Skeletal muscle tissue (tissue), 4 donors: ENCODE measurements around the gene ARHGEF25. TPM values are rescaled to one million over a fixed set of nuclear protein-coding genes. Genes with fewer than 3 reads are reported as not detected.
"Not testable (repeated sequence)": the region's sequence is repeated elsewhere in the genome, so short reads cannot be mapped to it uniquely, and the experiment has no call there.

ENCODE experiments used
- H3K27ac ChIP-seq: one replicate; pipeline ENCODE4 v1.7.0; 2013; ENCODE audit warnings: mild to moderate bottlenecking, low read depth, low read length, inconsistent platforms
- H3K27me3 ChIP-seq, 3 donors: one replicate each; pipeline ENCODE4 v1.7.0; 2013; ENCODE audit warnings: low read length in 3 of 3; ENCODE audit not compliant: control insufficient read depth in 3 of 3, insufficient read depth in 3 of 3
- H3K36me3 ChIP-seq, 3 donors: one replicate each; pipeline ENCODE4 v1.7.0; 2013; ENCODE audit warnings: low read length in 3 of 3; ENCODE audit not compliant: control insufficient read depth in 3 of 3, insufficient read depth in 3 of 3
- H3K4me1 ChIP-seq, 3 donors: one replicate each; pipeline ENCODE4 v1.7.0; 2013; ENCODE audit warnings: low read length in 3 of 3, mild to moderate bottlenecking in 3 of 3; ENCODE audit not compliant: control insufficient read depth in 3 of 3, insufficient read depth in 3 of 3
- H3K4me3 ChIP-seq, 3 donors: one replicate each; pipeline ENCODE4 v1.7.0; 2013; ENCODE audit warnings: low read length in 3 of 3
- H3K9ac ChIP-seq, 3 donors: one replicate each; pipeline ENCODE4 v1.7.0; 2013; ENCODE audit warnings: low read length in 3 of 3, mild to moderate bottlenecking in 3 of 3, moderate library complexity in 2 of 3, low read depth in 1 of 3
- H3K9me3 ChIP-seq, 3 donors: one replicate each; pipeline ENCODE4 v1.7.0; 2013; ENCODE audit warnings: low read length in 3 of 3; ENCODE audit not compliant: control insufficient read depth in 3 of 3
- total RNA-seq: library from RNA; depleted of rRNA; stranded (reverse); fragments of >200 nt; gene quantifications from one replicate; pipeline ENCODE4 v1.2.3, GENCODE V29; 2014
- donor health status: Osteomylitis.

ARHGEF25 gene
- total RNA-seq = 23.0 TPM

DNA sequence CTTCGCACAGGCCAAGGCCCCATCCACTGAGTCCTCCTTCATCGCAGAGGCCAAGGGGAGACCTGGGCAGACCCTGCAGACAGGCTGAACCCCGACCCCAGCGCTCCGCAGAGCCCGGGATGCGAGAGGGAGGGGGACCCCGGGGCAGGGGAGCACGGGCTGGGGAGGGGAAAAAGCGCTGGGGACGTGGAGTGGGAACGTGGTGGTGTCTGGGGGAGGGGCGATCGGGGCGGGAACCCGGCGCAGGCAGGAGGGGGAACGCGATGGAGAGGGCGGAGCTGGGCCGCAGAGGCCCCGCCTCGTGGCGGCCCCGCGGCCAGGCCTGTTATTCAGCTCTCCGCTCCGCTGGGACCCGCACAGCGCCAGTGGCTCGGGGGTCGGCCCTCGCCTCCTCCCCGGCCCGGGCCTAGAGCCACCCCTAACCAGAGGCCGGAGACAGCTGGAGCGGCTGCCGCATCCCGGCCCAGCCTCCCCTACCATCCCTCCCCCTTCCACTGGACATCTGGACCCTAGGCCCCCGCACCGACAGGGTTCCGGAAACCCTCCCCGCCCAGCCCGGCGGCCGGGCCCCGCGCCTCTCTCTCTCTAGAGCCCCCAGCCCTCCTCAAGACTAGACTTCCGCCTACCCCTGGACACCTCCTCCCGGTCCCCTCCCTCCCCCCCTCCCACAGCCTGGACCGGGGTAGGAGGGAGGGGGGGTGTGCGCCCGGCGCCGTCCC lies at the start of gene ARHGEF25:
TSS of gene ARHGEF25 (plus strand) at position 328 of the 719 bp plus-strand sequence. CDS start 460 bp downstream, outside the sequence.
- Histone ChIP-seq H3K4me3 (peak within 1 kb of the TSS; percentile 52 to 64 (median 56)), H3K27ac (peak within 1 kb of the TSS; percentile 66), H3K4me1 (peaks cover 11 to 24% (median 13%) of the 10 kb centered on the region in 3 donors), H3K36me3 (peaks cover 0 to 8% (median 6%) of the 10 kb centered on the region in 3 donors), H3K9me3 (no peaks in the 10 kb centered on the region), H3K9ac (peak within 1 kb of the TSS; percentile 45 to 73 (median 51)), H3K27me3 (peaks cover 26 to 62% (median 53%) of the 10 kb centered on the region in 3 donors)

DNA sequence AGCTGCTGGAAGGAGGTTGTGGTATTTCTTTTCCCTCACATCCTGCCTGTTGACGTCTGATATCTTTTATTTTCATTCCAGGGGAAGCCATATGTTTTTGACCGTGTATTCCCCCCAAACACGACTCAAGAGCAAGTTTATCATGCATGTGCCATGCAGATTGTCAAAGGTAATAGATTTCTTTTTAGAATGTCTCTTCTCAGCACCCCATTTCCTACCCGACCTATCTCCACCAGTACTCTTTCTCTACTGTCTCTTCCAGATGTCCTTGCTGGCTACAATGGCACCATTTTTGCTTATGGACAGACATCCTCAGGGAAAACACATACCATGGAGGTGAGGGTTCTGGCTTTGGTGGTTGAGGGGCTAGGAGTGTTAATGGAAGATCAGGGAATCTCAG lies 47.9 kb upstream of the ARHGEF25 start:
- no peaks in the 10 kb centered on the region for H3K4me1 ChIP-seq
- H3K9me3 ChIP-seq = no peaks in the 10 kb centered on the region
- H3K36me3 ChIP-seq = no peaks in the 10 kb centered on the region
- peaks cover 0 to 10% (median 9%) of the 10 kb centered on the region in 3 donors for H3K27me3 ChIP-seq
- H3K9ac ChIP-seq = no peak overlapping the region
- no peak overlapping the region for H3K27ac ChIP-seq
- no peak overlapping the region for H3K4me3 ChIP-seq

DNA sequence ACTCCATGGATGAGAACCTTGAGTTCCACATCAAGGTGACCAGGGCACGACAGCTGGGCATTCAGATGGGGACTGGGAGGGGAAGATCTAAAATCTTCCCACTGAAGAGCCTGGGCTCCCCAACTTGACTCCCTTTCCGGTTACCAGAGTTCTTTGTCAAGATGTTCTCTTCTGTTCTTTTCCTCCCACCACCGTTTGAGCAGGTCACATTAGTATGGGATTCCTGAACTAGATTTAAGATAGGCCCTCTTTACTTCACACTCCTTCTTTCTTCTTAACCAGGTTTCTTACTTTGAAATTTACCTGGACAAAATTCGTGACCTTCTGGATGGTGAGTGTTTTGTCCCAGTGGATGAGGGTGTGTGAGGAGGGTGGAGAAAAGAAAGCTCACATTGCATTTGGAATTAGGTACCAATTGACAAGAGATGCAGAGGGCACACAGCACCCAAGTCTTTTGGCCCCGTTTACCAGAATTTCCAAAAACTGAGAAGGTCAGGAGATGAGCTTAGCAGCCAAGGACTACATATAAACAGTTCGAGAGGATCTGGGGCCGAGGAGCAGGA lies 47.0 kb upstream of the ARHGEF25 start:
- H3K4me3 ChIP-seq = no peak overlapping the region
- H3K4me1 ChIP-seq = no peaks in the 10 kb centered on the region
- no peaks in the 10 kb centered on the region for H3K9me3 ChIP-seq
- H3K27ac ChIP-seq = no peak overlapping the region
- H3K9ac ChIP-seq = no peak overlapping the region
- peaks cover 7 to 16% (median 12%) of the 10 kb centered on the region in 3 donors for H3K27me3 ChIP-seq
- no peaks in the 10 kb centered on the region for H3K36me3 ChIP-seq

DNA sequence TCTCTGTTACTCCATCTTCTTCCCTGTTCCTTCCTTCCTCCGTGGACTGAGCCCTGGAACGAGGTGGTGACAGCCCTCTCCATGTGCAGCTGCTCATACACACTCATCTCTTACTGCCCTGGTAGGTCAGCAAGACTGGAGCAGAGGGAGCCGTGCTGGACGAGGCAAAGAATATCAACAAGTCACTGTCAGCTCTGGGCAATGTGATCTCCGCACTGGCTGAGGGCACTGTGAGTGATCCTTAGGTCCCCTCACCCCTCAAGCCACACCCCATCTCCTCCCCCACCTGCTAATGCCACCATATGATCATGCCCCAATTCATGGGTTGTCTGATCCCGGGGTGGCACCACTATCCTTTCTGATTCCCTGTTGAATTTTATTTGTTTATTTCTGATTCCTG lies 42.4 kb upstream of the ARHGEF25 start:
- Histone ChIP-seq H3K9ac (no peak overlapping the region), H3K27me3 (peaks cover 8 to 27% (median 12%) of the 10 kb centered on the region in 3 donors), H3K36me3 (no peaks in the 10 kb centered on the region), H3K4me1 (no peaks in the 10 kb centered on the region), H3K27ac (no peak overlapping the region), H3K4me3 (no peak overlapping the region), H3K9me3 (no peaks in the 10 kb centered on the region)

DNA sequence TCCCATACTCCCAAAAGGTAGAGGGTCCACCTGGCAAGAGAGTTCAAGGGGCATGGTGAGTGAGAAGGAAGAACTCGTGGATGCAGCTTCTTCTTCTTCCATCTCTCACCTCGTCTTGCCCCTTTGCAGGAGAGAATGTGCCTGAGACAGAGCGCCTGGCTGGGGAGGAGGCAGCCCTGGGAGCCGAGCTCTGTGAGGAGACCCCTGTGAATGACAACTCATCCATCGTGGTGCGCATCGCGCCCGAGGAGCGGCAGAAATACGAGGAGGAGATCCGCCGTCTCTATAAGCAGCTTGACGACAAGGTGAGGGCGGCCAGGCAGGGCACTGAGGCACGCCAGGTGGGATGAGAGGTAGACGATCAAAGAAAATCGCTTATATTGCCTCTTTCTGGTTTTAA lies 41.4 kb upstream of the ARHGEF25 start:
- no peak overlapping the region for H3K4me3 ChIP-seq
- H3K27ac ChIP-seq = no peak overlapping the region
- H3K9ac ChIP-seq = no peak overlapping the region
- H3K36me3 ChIP-seq = no peaks in the 10 kb centered on the region
- peaks cover 3 to 22% (median 12%) of the 10 kb centered on the region in 3 donors for H3K27me3 ChIP-seq
- no peaks in the 10 kb centered on the region for H3K9me3 ChIP-seq
- H3K4me1 ChIP-seq = no peaks in the 10 kb centered on the region

DNA sequence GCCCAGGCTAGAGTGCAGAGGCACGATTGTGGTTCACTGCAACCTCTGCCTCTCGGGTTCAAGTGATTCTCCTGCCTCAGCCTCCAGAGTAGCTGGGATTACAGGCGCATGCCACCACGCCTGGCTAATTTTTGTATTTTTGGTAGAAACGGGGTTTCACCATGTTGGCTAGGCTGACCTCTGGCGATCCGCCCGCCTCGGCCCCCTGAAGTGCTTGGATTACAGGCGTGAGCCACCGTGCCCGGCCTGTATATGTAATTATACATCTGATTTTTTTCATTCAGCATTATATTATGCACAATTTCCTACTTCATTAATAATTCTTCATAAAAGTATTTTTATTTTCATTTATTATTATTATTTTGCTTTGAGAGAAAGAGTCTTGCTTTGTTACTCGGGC lies 40.8 kb upstream of the ARHGEF25 start:
- not testable (repeated sequence) for H3K4me1 ChIP-seq, H3K4me3 ChIP-seq, H3K27ac ChIP-seq, H3K36me3 ChIP-seq, H3K9me3 ChIP-seq, H3K9ac ChIP-seq
- peaks cover 3 to 22% (median 12%) of the 10 kb centered on the region in 3 donors for H3K27me3 ChIP-seq

DNA sequence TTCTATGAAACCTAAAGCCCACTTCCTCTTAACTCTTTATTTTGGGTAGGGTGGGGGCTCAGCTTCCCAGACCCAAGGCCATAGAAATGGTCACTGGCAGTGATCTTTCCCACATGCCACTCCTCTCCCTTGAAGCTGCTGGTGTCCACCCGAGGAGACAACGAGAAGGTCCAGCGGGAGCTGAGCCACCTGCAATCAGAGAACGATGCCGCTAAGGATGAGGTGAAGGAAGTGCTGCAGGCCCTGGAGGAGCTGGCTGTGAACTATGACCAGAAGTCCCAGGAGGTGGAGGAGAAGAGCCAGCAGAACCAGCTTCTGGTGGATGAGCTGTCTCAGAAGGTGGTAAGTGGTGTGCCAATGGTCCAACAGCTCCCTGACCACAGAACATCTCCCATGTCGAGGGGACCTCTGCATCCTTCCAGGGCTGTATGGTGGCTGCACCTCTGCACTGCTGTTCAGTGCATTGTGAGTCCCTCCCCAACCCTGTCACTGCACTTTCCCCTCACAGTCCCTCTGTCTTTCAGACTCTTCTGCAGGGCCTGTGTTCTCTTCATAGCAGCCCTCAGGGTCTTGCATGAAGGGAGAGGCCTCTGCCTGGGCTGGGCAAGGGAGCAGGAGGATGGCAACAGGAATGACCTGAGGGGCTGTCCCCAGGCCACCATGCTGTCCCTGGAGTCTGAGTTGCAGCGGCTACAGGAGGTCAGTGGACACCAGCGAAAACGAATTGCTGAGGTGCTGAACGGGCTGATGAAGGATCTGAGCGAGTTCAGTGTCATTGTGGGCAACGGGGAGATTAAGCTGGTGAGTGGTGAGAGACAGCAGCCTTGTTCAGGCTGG lies 39.1 kb upstream of the ARHGEF25 start:
- H3K27me3 ChIP-seq = peaks cover 3 to 22% (median 12%) of the 10 kb centered on the region in 3 donors
- H3K36me3 ChIP-seq = no peaks in the 10 kb centered on the region

DNA sequence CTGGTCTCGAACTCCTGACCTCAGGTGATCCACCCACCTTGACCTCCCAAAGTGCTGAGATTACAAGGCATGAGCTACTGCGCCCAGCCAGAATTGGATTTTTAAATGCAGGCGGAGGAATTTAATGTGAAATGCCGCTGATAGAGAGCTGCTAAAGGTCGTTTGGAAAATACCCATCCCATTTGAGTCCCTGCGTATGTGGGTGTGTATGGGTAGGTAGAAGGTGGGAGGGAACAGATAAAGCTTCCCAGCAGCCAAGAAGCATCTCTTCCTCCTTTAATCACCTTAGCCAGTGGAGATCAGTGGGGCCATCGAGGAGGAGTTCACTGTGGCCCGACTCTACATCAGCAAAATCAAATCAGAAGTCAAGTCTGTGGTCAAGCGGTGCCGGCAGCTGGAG lies 36.4 kb upstream of the ARHGEF25 start:
- Histone ChIP-seq H3K27ac (no peak overlapping the region), H3K4me3 (no peak overlapping the region), H3K9ac (no peak overlapping the region), H3K9me3 (no peaks in the 10 kb centered on the region), H3K27me3 (peaks cover 0 to 10% (median 5%) of the 10 kb centered on the region in 3 donors), H3K4me1 (no peaks in the 10 kb centered on the region), H3K36me3 (no peaks in the 10 kb centered on the region)

More for the DNA sequence above, 39.1 kb upstream of the ARHGEF25 start:
- no peak overlapping the region for H3K9ac ChIP-seq
- H3K4me3 ChIP-seq = no peak overlapping the region
- no peaks in the 10 kb centered on the region for H3K9me3 ChIP-seq
- H3K4me1 ChIP-seq = no peaks in the 10 kb centered on the region
- no peak overlapping the region for H3K27ac ChIP-seq

DNA sequence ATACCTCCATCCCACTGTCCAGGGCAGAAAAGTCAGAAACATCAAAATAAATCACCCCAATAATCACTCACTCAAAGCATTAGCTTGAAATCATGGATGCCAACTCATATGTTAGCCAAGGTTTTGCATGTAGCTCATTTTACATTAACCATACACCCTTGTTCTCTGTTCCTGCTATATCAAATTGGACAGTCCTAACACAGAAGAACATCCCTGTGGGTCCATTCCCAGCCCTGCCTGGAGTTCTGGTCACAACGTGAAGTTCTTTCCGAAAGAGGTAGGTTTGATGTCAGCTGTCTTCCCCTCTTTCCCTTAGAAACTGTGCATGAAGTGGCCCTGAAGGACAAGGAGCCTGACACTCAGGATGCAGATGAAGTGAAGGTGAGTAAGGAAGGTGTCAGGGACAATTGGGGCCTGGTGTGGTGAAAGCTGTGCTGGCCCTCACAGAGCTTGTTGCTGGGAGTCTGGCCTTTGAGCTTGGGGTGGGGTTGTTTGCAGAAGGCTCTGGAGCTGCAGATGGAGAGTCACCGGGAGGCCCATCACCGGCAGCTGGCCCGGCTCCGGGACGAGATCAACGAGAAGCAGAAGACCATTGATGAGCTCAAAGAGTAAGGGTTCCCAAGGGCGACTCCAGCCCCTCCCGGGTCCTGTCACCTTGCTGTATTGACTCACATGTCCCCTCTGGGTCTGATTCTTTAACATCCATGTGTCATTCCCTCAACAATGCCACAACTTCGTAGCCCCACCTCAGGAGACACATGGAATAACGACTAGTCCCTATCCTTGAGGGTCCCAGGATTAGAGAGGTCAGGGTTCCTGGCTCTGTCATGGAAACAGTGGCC lies 35.2 kb upstream of the ARHGEF25 start:
- Histone ChIP-seq H3K27me3 (peaks cover 0 to 8% (median 5%) of the 10 kb centered on the region in 3 donors), H3K9ac (no peak overlapping the region), H3K9me3 (no peaks in the 10 kb centered on the region), H3K4me3 (no peak overlapping the region), H3K27ac (no peak overlapping the region), H3K36me3 (no peaks in the 10 kb centered on the region), H3K4me1 (no peaks in the 10 kb centered on the region)
